Aorta (tissue), 5 donors: ENCODE data around the gene RTP2. TPM values are rescaled to one million over a fixed set of nuclear protein-coding genes. Genes with fewer than 3 reads are reported as not detected.

Experiments used
- ATAC-seq: fragments of 200-7000 bp; cut with Tn5 transposase; one replicate; pipeline ENCODE4 v1.9.1; 2022; ENCODE audit warnings: moderate library complexity; ENCODE audit not compliant: low FRiP score
- DNase-seq, 2 donors: peaks; one replicate each; pipeline ENCODE4 v3.0.0-alpha.2; 2020
- H3K27ac ChIP-seq, 2 donors: one replicate each; pipeline ENCODE4 v1.5.1; 2013; ENCODE audit warnings: low read length in 2 of 2, mild to moderate bottlenecking in 2 of 2, moderate library complexity in 2 of 2, control low read depth in 1 of 2, inconsistent platforms in 1 of 2, low read depth in 1 of 2
- H3K27me3 ChIP-seq, 2 donors: one replicate each; pipeline ENCODE4 v1.6.1; 2013; ENCODE audit warnings: control low read depth in 1 of 2, low read length in 1 of 2, mild to moderate bottlenecking in 1 of 2, moderate library complexity in 1 of 2; ENCODE audit not compliant: insufficient read depth in 2 of 2, control insufficient read depth in 1 of 2
- H3K36me3 ChIP-seq, 2 donors: one replicate each; pipeline ENCODE4 v1.6.1; 2013; ENCODE audit warnings: control low read depth in 1 of 2, low read length in 1 of 2, mild to moderate bottlenecking in 1 of 2; ENCODE audit not compliant: insufficient read depth in 2 of 2, control insufficient read depth in 1 of 2
- H3K4me1 ChIP-seq, 2 donors: one replicate each; pipeline ENCODE4 v1.6.1; 2013; ENCODE audit warnings: low read length in 2 of 2, control low read depth in 1 of 2, mild to moderate bottlenecking in 1 of 2, moderate library complexity in 1 of 2; ENCODE audit not compliant: insufficient read depth in 2 of 2, control insufficient read depth in 1 of 2
- H3K4me3 ChIP-seq, 2 donors: one replicate each; pipeline ENCODE4 v1.5.1; 2013; ENCODE audit warnings: low read length in 2 of 2, control low read depth in 1 of 2, mild to moderate bottlenecking in 1 of 2
- H3K9me3 ChIP-seq: one replicate; pipeline ENCODE4 v1.6.1; 2013; ENCODE audit warnings: mild to moderate bottlenecking, low read length; ENCODE audit not compliant: control insufficient read depth
- WGBS, 2 donors: extraction: QIAGEN DNeasy Blood & Tissue Kit; methylation state at CpG; one replicate each; pipeline ENCODE4 v1.1.7; 2013; 5-methylcytosine and 5-hydroxymethylcytosine counted together
- intact Hi-C, 2 donors: fragments of 100-400 bp; cut with DNase I; formaldehyde crosslinking; loops; one replicate each; pipeline versions ENCODE4 v1.14.2 to v1.15.0; 2022
- polyA plus RNA-seq, 2 donors: library from polyadenylated mRNA; stranded (reverse); fragments of 200-250 nt; gene quantifications; one replicate each; pipeline ENCODE4 v1.2.3, GENCODE V29; 2013
- total RNA-seq, 2 donors: library from RNA; stranded (reverse); fragmentation: NEBNext Ultra II Directional; extraction: Animal tissue kit (Norgen Biotek cat#: 25700); gene quantifications; one replicate each; pipeline ENCODE4 v1.2.1, GENCODE V29; 2021
- donor health status: healthy with polysubstance abuse.
- donor health status: Bipolar disorder and iron deficiency.
- donor health status: DM: no; HTN: no; CAD: no.
- donor health status: DM: no; HTN: no; CAD: no.
- donor health status: DM: yes; HTN: yes; CAD: no.

RTP2 gene
- total and polyA plus RNA-seq, 4 donors = not detected

- DNase-seq = no peak
- ATAC-seq = no peak
- intact Hi-C loops = no loop called here
- Histone ChIP-seq H3K27ac (no peak overlapping the region), H3K4me1 (no peaks in the 10 kb centered on the region), H3K4me3 (no peak overlapping the region), H3K27me3 (no peaks in the 10 kb centered on the region), H3K36me3 (peaks cover 10 to 17% of the 10 kb centered on the region in 2 donors), H3K9me3 (no peaks in the 10 kb centered on the region)
- WGBS, 2 donors = 89 to 92% methylated on average over 10 of the region's 10 CpGs
Measured at GRCh38 chr3:187722206-187722612, 19.9 kb upstream of the RTP2 start.

DNA sequence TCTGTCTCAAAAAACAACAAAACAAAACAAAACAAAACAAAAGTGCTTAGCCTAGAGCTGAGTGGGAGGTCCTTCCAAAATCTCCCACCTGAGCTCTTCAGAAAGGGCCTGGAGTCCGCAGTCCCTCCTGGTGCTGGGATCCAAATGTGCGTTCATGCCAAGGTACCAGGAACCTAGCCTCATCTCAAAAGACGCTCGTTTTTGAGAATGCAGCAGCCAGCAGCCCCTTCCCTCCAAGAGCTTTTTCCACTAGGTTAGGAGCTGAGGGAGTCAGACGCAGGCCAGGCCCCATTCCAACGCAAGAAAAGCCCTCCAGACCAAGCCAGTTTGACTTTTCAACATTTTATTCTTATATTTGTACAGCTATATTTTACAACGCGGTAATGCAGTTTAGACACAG is 18.7 kb upstream of the RTP2 start:
- H3K27ac ChIP-seq = no peak overlapping the region
- peaks cover 7 to 12% of the 10 kb centered on the region in 2 donors for H3K36me3 ChIP-seq
- WGBS, 2 donors = 84 to 85% methylated on average over 8 of the region's 8 CpGs
- no peaks in the 10 kb centered on the region for H3K4me1 ChIP-seq
- no peaks in the 10 kb centered on the region for H3K9me3 ChIP-seq
- no peak overlapping the region for H3K4me3 ChIP-seq
- no peak for ATAC-seq
- no peaks in the 10 kb centered on the region for H3K27me3 ChIP-seq
- intact Hi-C loops = no loop called here
- DNase-seq = no peak

DNA sequence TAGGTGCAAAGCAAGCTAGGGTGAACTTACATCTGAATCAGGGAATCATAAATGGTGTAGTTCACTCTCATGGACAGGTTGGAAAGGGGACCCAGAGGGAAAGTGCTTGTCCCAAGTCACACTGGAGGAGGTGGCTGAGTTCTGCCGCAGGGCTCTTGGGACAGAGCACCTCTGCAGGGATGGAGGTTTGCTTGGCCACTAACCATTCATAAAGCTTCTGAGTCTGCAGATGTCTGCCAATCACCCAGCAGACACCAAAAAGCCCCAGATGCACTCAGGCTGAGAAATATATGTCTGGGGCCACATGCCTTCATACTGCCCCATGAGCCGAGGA is 17.9 kb upstream of the RTP2 start:
- no peak overlapping the region for H3K4me3 ChIP-seq
- H3K27ac ChIP-seq = no peak overlapping the region
- ATAC-seq (no peak), DNase-seq (no peak)
- H3K4me1 ChIP-seq = no peaks in the 10 kb centered on the region
- 98 to 100% methylated on average over 2 of the region's 2 CpGs for WGBS, 2 donors
- intact Hi-C loops = no loop called here
- H3K9me3 ChIP-seq = no peaks in the 10 kb centered on the region
- H3K36me3 ChIP-seq = peaks cover 2 to 7% of the 10 kb centered on the region in 2 donors
- H3K27me3 ChIP-seq = no peaks in the 10 kb centered on the region

DNA sequence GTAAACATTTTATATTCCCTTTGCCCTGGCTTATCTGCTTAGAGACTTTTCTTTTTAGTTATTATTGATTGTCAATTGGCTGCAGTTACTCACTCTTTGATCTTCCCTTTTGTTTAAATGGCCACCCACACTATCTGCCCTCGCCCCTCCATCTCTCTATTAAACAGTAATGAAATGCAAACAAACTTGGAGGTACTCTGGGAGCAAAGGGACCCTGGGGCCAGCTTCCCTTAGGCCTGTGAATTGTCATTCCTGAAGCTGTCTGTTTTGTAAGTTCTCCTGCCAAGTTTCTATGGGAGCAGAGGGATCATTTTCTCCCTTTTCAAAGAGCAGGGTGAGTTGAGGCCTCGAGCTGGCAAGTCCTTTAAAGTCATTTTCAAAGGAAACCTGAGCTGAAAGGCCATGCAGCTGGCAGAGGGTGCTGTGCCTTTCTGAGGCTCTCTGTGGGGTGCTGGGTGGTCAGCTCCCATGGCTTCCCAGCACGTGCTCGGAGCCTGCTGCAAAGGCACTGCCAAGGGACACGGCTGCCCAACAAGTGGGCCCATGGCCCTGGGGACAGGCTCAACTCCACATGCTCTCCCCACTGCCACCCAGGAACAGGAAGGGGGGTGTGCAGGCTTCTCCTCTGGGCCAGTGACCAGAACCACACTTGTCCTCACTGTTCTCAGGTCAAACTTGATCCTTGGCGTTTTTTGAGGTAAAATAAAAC is 17.4 kb upstream of the RTP2 start:
- H3K36me3 ChIP-seq = peaks cover 2 to 3% of the 10 kb centered on the region in 2 donors
- 33 to 44% methylated on average over 6 of the region's 6 CpGs for WGBS, 2 donors
- DNase-seq (no peak), ATAC-seq (no peak)
- H3K4me1 ChIP-seq = no peaks in the 10 kb centered on the region
- no peaks in the 10 kb centered on the region for H3K27me3 ChIP-seq
- intact Hi-C loops = loop anchor here in 1 of 2 donors (10.0 kb wide), 1 partner anchor 405 kb away; no protein-coding TSS in a partner anchor
- H3K9me3 ChIP-seq = no peaks in the 10 kb centered on the region
- no peak overlapping the region for H3K4me3 ChIP-seq
- no peak overlapping the region for H3K27ac ChIP-seq

- no peak for DNase-seq
- intact Hi-C loops = loop anchor here in 1 of 2 donors (10.0 kb wide), 1 partner anchor 404 kb away; no protein-coding TSS in a partner anchor
- no peaks in the 10 kb centered on the region for H3K27me3 ChIP-seq
- peaks cover 1 to 2% of the 10 kb centered on the region in 2 donors for H3K36me3 ChIP-seq
- WGBS, 2 donors = 95 to 96% methylated on average over 5 of the region's 5 CpGs
- no peak overlapping the region for H3K4me3 ChIP-seq
- no peaks in the 10 kb centered on the region for H3K9me3 ChIP-seq
- ATAC-seq = no peak
- H3K27ac ChIP-seq = no peak overlapping the region
- H3K4me1 ChIP-seq = no peaks in the 10 kb centered on the region
Measured at GRCh38 chr3:187718802-187719201, 16.4 kb upstream of the RTP2 start.

DNA sequence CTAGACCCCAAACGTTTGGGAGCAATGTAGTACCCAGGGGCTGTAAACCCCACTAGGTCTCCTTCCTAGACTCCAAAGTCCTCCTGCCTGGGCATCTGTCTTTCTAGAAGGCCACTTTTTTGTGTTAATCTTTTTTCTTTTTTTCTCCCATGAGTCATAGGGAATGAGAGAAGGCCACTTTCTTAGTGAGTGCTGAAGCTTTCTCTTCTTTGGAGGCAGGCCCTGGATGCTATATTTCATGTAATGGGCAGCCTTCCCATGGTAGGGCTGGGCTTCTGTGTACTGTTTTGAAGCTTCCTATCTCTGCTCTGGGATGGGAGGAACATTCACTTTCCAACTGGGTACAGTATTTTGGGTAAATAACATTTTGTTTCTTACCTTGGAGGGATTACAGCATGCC is 15.2 kb upstream of the RTP2 start:
- Histone ChIP-seq H3K4me3 (no peak overlapping the region), H3K27me3 (no peaks in the 10 kb centered on the region), H3K27ac (no peak overlapping the region), H3K36me3 (peaks cover 0 to 1% of the 10 kb centered on the region in 2 donors), H3K9me3 (no peaks in the 10 kb centered on the region), H3K4me1 (no peaks in the 10 kb centered on the region)
- 49 to 61% methylated on average over 1 of the region's 1 CpG for WGBS, 2 donors
- DNase-seq (no peak), ATAC-seq (no peak)
- intact Hi-C loops = loop anchor here in 1 of 2 donors (10.0 kb wide), 1 partner anchor 403 kb away; no protein-coding TSS in a partner anchor

GRCh38 chr3:187714404-187714979 is 12.1 kb upstream of the RTP2 start:
- intact Hi-C loops = loop anchor here in 1 of 2 donors (10.0 kb wide), 1 partner anchor 400 kb away; no protein-coding TSS in a partner anchor
- Histone ChIP-seq H3K4me1 (no peaks in the 10 kb centered on the region), H3K27me3 (no peaks in the 10 kb centered on the region), H3K4me3 (no peak overlapping the region), H3K36me3 (no peaks in the 10 kb centered on the region), H3K9me3 (no peaks in the 10 kb centered on the region), H3K27ac (no peak overlapping the region)
- WGBS, 2 donors = 18 to 19% methylated on average over 4 of the region's 4 CpGs
- DNase-seq (no peak), ATAC-seq (peak; percentile 91)

- Histone ChIP-seq H3K36me3 (no peaks in the 10 kb centered on the region), H3K4me1 (no peaks in the 10 kb centered on the region), H3K9me3 (no peaks in the 10 kb centered on the region), H3K27ac (no peak overlapping the region), H3K4me3 (no peak overlapping the region), H3K27me3 (no peaks in the 10 kb centered on the region)
- ATAC-seq (no peak), DNase-seq (no peak)
- 85 to 88% methylated on average over 2 of the region's 2 CpGs for WGBS, 2 donors
- intact Hi-C loops = loop anchor here in 1 of 2 donors (10.0 kb wide), 1 partner anchor 399 kb away; no protein-coding TSS in a partner anchor
Measured at GRCh38 chr3:187713504-187713903, 11.1 kb upstream of the RTP2 start.

GRCh38 chr3:187709155-187709554 is 6.8 kb upstream of the RTP2 start:
- Histone ChIP-seq H3K4me1 (no peaks in the 10 kb centered on the region), H3K9me3 (no peaks in the 10 kb centered on the region), H3K27me3 (no peaks in the 10 kb centered on the region), H3K27ac (no peak overlapping the region), H3K4me3 (no peak overlapping the region), H3K36me3 (no peaks in the 10 kb centered on the region)
- ATAC-seq = no peak
- intact Hi-C loops = no loop called here
- no peak for DNase-seq
- WGBS, 2 donors = 78% methylated on average over 4 of the region's 4 CpGs
